PC-3 (cell line): ENCODE results near the gene ZBTB22. TPM values are rescaled to one million over a fixed set of nuclear protein-coding genes. Genes with fewer than 3 reads are reported as not detected.
A peak's percentile ranks its signal among the peaks of the same experiment; 100 is the strongest.

Experiments used
- ATAC-seq: fragments of 200-7000 bp; cut with Tn5 transposase; 2 replicates; pipeline ENCODE4 v1.9.1; 2020; ENCODE audit warnings: mild to moderate bottlenecking, moderate library complexity
- BruUV-seq: library from RNA; stranded (reverse); fragments of 400-500 nt; replicated peaks from 2 replicates; lab custom pipeline; 2021; lab: Mats Ljungman, UMichigan
- CTCF ChIA-PET: fragments of 300-600 bp; sonication (Branson Sonifier 250); formaldehyde crosslinking; loops from one replicate; lab custom pipeline; 2022; ENCODE audit warnings: antibody characterized with exemption; lab: Charles Lee
- POLR2A ChIA-PET: fragments of 300-600 bp; sonication (Branson Sonifier 250); formaldehyde crosslinking; loops from one replicate; lab custom pipeline; 2022; ENCODE audit warnings: antibody characterized with exemption; ENCODE audit not compliant: unreplicated experiment; lab: Charles Lee
- DNase-seq: peaks from one replicate; pipeline ENCODE4 v3.0.0-alpha.2; 2015
- H2AFZ ChIP-seq: fragments of 300-600 bp; sonication (generic); 2 replicates; pipeline ENCODE4 v1.6.0; 2016; ENCODE audit warnings: antibody characterized with exemption, low read length
- H3F3A ChIP-seq: fragments of 300-600 bp; sonication (generic); one replicate; pipeline ENCODE4 v1.6.0; 2017; ENCODE audit warnings: antibody characterized with exemption, low read length, control low read depth, mild to moderate bottlenecking; ENCODE audit not compliant: unreplicated experiment
- H3K27ac ChIP-seq: fragments of 300-600 bp; sonication (generic); 2 replicates; pipeline ENCODE4 v1.5.1; 2016; ENCODE audit warnings: mild to moderate bottlenecking, low read length
- H3K27me3 ChIP-seq: fragments of 300-600 bp; sonication (generic); 2 replicates; pipeline ENCODE4 v1.6.1; 2016; ENCODE audit warnings: low read length, mixed read lengths
- H3K36me3 ChIP-seq: fragments of 300-600 bp; sonication (generic); 2 replicates; pipeline ENCODE4 v1.6.1; 2016; ENCODE audit warnings: low read depth, mixed run types, low read length, mixed read lengths
- H3K4me1 ChIP-seq: fragments of 300-600 bp; sonication (generic); 2 replicates; pipeline ENCODE4 v1.5.1; 2016; ENCODE audit warnings: low read length; ENCODE audit not compliant: insufficient read depth
- H3K4me2 ChIP-seq: fragments of 300-600 bp; sonication (generic); 2 replicates; pipeline ENCODE4 v1.6.0; 2016; ENCODE audit warnings: low read length
- H3K4me3 ChIP-seq: fragments of 300-600 bp; sonication (generic); 2 replicates; pipeline ENCODE4 v1.5.1; 2016; ENCODE audit warnings: mild to moderate bottlenecking, low read length, mixed read lengths
- H3K79me2 ChIP-seq: fragments of 300-600 bp; sonication (generic); 2 replicates; pipeline ENCODE4 v1.6.1; 2017; ENCODE audit warnings: low read length, mixed read lengths
- H3K9ac ChIP-seq: fragments of 300-600 bp; sonication (generic); 2 replicates; pipeline ENCODE4 v1.6.0; 2016; ENCODE audit warnings: mild to moderate bottlenecking, low read length
- H3K9me2 ChIP-seq: fragments of 300-600 bp; sonication (generic); replicated peaks from 2 replicates; pipeline ENCODE4 v1.6.1; 2016; ENCODE audit warnings: mixed run types, low read length, mixed read lengths
- H3K9me3 ChIP-seq: fragments of 300-600 bp; sonication (generic); 2 replicates; pipeline ENCODE4 v1.6.1; 2016; ENCODE audit warnings: low read length, mixed read lengths
- H4K20me1 ChIP-seq: fragments of 300-600 bp; sonication (generic); 2 replicates; pipeline ENCODE4 v1.6.1; 2016; ENCODE audit warnings: low read length, mixed read lengths
- CTCF ChIP-seq: fragments of 300-600 bp; sonication (generic); conservative IDR thresholded peaks from 2 replicates; pipeline ENCODE4 v1.5.1; 2017; ENCODE audit warnings: antibody characterized with exemption, low read depth, mild to moderate bottlenecking, low read length
- EZH2 ChIP-seq: fragments of 300-600 bp; sonication (generic); IDR thresholded peaks from one replicate; pipeline ENCODE4 v1.6.1; 2017; ENCODE audit warnings: antibody characterized with exemption, mild to moderate bottlenecking, low read length; ENCODE audit not compliant: unreplicated experiment
- EZH2phosphoT487 ChIP-seq: fragments of 300-600 bp; sonication (generic); IDR thresholded peaks from 2 replicates; pipeline ENCODE4 v1.6.1; 2018; ENCODE audit warnings: mild to moderate bottlenecking, antibody characterized with exemption, low read length, borderline replicate concordance
- intact Hi-C: fragments of 100-400 bp; cut with micrococcal nuclease; formaldehyde crosslinking; loops from 2 replicates; pipeline ENCODE4 v1.9.0; 2023
- total RNA-seq: library from RNA; depleted of rRNA; stranded (reverse); fragments of >200 nt; gene quantifications from 2 replicates; pipeline ENCODE4 v1.2.3, GENCODE V29; 2014

ZBTB22 gene
- total RNA-seq, 1 experiment from 2014 or later, result 18.8 TPM

DNA sequence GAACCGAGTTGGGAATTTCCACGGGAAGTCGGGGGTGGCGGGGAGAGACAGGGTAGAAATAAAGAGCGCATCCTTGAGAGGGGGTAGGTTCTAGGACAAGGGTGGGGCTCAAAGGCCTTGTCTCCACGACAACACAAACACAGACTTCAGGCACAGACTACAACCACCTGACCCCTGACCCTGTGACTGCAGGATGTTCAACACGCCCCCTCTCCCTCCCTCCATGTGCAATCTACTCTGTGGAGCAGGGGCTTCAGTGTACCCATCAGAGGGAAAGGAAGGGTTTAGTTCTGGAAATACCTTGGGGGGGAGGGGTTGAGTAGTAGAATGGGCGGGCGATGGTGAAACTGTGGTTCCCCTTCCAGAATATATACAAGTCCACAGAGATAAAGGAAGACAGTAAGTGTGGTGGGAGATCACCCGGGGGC lies 3.0 kb downstream of the ZBTB22 start:
- Histone ChIP-seq H3K27ac (peak overlapping the region; percentile 82), H3K36me3 (peaks cover 10% of the 10 kb centered on the region; the same call in 1 of the 2 replicates), H2AFZ (peak overlapping the region; percentile 58), H3F3A (no peaks in the 10 kb centered on the region), H3K9me3 (no peaks in the 10 kb centered on the region), H3K79me2 (peaks cover 41% of the 10 kb centered on the region), H3K9me2 (no peaks in the 10 kb centered on the region), H3K4me1 (peaks cover 33% of the 10 kb centered on the region), H4K20me1 (peaks cover 6% of the 10 kb centered on the region; the same call in 1 of the 2 replicates), H3K27me3 (no peaks in the 10 kb centered on the region), H3K9ac (peak overlapping the region; percentile 92), H3K4me2 (peak overlapping the region; percentile 87), H3K4me3 (peak overlapping the region; percentile 75)
- peak; percentile 21 for ATAC-seq
- ChIA-PET POLR2A (interaction anchor here (0.6 kb wide), 1 partner anchor 1500 kb away, joined by 14 read pairs; no protein-coding TSS in a partner anchor), CTCF (no interaction called here)
- no TSS peak for BruUV-seq
- intact Hi-C loops, result no loop called here
- TF ChIP-seq CTCF, result no peak
- no peak for TF ChIP-seq EZH2phosphoT487
- TF ChIP-seq EZH2, result no peak
- peak; percentile 61 for DNase-seq

- DNase-seq (peak; percentile 59), ATAC-seq (peak; percentile 7)
- Histone ChIP-seq H3K27me3 (no peaks in the 10 kb centered on the region), H3K79me2 (peaks cover 39% of the 10 kb centered on the region), H3K9me3 (no peaks in the 10 kb centered on the region), H3K9ac (peak within 1 kb of the TSS; percentile 92), H3F3A (no peaks in the 10 kb centered on the region), H2AFZ (peak within 1 kb of the TSS; percentile 58), H3K9me2 (no peaks in the 10 kb centered on the region), H3K4me1 (peaks cover 26% of the 10 kb centered on the region), H3K4me2 (peak within 1 kb of the TSS; percentile 87), H4K20me1 (peaks cover 6% of the 10 kb centered on the region; the same call in 1 of the 2 replicates), H3K4me3 (peak within 1 kb of the TSS; percentile 75), H3K36me3 (peaks cover 4% of the 10 kb centered on the region; the same call in 1 of the 2 replicates), H3K27ac (peak within 1 kb of the TSS; percentile 82)
- BruUV-seq, result TSS peak; percentile 53
- ChIA-PET CTCF (interaction anchor here (0.6 kb wide), 1 partner anchor 75 kb away, joined by 3 read pairs; no protein-coding TSS in a partner anchor), POLR2A (no interaction called here)
- intact Hi-C loops, result loop anchor here (2.0 kb wide), 2 partner anchors 15 to 77 kb away; partner anchors contain the start of genes KIFC1 and RGL2
- TF ChIP-seq EZH2 (no peak), EZH2phosphoT487 (no peak), CTCF (no peak)
These were observed 3.6 kb downstream of the ZBTB22 start, which contains the start of gene TAPBP for GRCh38 chr6:33313709-33314514. Gene TAPBP (minus strand): TSS chr6:33314078. CDS start chr6:33314041, 37 bp downstream.
